ENCODE measurements around the gene GJC1. TPM values are rescaled to one million over a fixed set of nuclear protein-coding genes. Genes with fewer than 3 reads are reported as not detected.

Gene GJC1
- total RNA-seq, 4 donors from 2014 or later = 7.4 to 32.3 (median 14.5) TPM

DNA sequence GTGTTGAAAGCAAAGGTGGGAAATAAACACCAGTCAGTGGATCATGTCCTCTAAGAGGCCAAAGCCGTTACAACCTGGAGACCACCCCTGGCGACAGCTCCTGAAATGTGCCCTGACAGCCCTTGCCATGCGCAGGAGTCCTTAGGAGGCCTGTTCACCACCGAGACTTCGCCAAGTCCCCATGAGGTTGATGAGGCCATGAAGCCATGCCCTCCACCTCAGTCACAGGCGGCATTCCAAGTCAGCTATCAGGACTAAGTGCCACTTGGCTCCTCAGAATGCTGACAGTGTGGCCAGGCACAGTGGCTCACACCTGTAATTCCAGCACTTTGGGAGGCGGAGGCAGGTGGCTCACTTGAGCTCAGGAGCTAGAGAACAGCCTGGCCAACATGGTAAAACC lies 44.2 kb downstream of the GJC1 start:
- no peak for DNase-seq (ENCODE audit: low spot score)
- TF ChIP-seq, protein P1, sequence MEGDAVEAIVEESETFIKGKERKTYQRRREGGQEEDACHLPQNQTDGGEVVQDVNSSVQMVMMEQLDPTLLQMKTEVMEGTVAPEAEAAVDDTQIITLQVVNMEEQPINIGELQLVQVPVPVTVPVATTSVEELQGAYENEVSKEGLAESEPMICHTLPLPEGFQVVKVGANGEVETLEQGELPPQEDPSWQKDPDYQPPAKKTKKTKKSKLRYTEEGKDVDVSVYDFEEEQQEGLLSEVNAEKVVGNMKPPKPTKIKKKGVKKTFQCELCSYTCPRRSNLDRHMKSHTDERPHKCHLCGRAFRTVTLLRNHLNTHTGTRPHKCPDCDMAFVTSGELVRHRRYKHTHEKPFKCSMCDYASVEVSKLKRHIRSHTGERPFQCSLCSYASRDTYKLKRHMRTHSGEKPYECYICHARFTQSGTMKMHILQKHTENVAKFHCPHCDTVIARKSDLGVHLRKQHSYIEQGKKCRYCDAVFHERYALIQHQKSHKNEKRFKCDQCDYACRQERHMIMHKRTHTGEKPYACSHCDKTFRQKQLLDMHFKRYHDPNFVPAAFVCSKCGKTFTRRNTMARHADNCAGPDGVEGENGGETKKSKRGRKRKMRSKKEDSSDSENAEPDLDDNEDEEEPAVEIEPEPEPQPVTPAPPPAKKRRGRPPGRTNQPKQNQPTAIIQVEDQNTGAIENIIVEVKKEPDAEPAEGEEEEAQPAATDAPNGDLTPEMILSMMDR (IDR thresholded peaks at IDR 0.05) = no peak
- no peak for ATAC-seq (ENCODE audit: low FRiP score)

DNA sequence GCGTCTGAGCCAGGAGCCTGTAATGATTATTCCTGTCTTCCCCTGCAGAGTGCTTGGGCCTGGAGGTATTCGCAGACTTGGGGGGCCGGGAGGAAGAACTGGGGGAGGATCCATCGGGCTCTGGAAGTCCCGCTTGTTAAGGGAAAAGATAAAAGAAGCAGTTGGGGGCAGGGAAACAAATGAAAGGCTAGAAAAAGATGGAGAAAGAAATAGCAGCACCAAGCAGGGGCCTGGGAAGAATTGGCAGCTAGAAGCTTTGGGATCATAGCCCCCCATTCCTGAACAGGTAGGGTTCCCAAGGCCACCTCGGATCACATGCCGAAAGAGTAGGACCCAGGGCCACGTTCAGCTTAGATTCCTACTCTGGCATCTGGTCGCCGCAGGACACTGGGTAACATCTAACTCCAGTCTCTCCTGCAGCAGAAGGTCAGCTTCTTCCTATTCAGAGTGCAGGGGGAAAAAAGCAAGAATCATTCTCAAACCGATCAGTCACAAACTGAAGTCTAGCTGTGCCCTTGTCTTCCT lies 47.7 kb downstream of the GJC1 start:
- TF ChIP-seq, protein P1 (IDR thresholded peaks at IDR 0.05) = no peak
- ATAC-seq (ENCODE audit: low FRiP score) = no peak
- no peak for DNase-seq (ENCODE audit: low spot score)

DNA sequence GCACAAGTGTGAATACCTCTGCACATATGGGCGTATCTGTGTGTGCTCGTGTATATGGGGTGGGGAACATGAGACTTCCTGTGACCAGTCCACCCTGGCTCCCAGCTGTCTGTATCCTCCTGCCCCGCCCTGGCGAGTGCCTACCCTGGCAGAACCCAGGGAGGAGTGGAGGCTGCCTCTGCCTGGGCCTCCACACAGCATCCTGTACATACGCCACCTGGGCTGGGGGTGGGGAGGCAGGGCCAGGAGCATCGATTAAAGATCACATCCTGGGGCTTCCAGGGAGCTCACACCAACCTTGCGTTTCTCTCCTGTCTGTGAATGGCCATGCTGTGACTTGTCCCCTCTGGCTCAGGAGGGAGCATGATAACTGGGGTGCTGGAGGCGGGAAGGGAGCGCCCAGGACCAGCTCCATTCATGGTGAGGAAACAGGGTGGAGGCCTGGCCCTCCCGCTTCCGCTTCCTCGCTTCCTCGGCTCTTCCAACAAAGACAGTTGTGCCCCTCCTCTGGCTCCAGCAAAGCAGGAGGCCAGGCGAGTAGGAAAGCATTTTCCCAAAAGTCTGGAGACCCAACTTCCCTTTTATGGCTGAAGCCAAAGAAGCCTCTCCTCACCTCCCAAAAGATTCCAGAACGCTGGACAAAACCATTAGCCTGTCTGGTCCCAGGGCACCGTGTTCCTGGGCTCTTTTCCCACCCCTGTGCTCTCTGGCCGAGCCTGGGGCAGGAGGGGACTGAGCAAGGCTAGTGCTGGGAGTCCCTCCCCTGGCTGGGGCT lies 48.3 kb downstream of the GJC1 start:
- ATAC-seq (ENCODE audit: low FRiP score) (no peak), DNase-seq (ENCODE audit: low spot score) (no peak)
- TF ChIP-seq, protein P1 (IDR thresholded peaks at IDR 0.05) = no peak

DNA sequence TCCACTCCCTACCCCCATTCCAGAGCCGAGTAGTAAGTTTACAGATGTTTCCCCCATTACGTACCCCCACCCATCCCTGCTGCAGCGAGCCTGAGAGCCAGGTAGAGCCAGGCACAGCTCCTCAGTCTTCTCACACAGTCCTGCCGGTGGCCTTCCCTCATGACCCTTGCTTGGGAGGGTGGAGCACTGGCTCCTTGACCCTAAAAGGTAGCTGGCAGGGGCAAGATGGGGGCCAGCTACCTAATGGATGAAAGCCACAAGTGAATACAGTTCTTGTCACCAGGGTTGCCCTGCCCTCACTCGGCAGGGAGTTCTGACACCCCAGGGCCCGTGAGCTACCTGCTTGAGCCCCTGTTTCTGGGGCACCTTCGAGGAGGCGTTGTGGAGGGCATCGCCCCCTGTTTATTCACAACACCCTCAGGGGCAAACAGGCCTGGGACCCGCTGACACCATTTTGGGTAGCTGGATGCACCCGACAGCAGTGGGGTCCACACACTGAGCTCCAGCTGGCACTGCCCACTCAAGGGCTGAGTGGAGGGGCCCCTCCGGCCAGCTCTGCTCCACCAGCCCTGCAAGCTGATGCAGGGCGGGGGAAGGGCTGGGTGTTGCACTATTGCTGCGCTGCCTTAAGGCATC lies 49.1 kb downstream of the GJC1 start:
- TF ChIP-seq, protein P1 (IDR thresholded peaks at IDR 0.05) = no peak
- DNase-seq (ENCODE audit: low spot score) = no peak
- no peak for ATAC-seq (ENCODE audit: low FRiP score)

DNA sequence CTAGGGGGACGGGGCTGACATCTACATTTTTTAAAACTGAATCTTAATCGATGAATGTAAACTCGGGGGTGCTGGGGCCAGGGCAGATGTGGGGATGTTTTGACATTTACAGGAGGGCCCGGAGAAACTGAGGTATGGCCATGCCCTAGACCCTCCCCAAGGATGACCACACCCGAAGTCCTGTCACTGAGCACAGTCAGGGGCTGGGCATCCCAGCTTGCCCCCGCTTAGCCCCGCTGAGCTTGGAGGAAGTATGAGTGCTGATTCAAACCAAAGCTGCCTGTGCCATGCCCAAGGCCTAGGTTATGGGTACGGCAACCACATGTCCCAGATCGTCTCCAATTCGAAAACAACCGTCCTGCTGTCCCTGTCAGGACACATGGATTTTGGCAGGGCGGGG lies 49.9 kb downstream of the GJC1 start:
- no peak for DNase-seq (ENCODE audit: low spot score)
- TF ChIP-seq, protein P1 (IDR thresholded peaks at IDR 0.05) = no peak
- no peak for ATAC-seq (ENCODE audit: low FRiP score)

DNA sequence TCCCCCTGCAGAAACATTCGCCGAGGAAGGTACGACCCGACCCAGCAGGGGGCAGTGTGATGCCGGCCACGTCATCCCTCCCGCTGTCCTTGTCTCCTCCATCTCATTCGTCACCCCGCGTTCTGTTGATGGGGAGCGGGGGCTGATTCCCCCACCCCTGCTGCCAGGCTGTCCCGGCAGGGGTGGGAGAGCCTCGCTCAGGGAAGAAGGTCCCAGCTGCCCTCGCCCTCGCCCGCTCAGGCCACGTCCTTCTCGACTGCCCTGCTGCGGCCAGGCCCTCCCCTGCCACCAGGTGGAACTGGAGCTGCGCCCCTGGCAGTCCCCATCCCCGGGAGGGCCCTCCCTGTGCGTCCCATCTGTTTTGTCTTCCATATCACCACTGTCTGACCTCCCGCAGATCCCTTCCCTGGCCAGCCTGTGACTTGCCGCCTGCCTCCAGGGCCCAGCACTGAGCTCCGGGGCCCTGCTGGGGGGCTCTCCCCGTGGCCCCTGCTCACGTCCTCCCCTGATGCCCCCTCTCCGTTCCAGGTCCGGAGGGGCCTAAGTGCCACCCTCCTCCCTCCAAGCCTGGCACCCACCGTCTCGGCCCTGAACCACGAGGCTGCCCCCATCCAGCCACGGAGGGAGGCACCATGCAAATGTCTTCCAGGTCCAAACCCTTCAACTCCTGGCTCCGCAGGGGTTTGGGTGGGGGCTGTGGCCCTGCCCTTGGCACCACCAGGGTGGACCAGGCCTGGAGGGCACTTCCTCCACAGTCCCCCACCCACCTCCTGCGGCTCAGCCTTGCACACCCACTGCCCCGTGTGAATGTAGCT lies 50.7 kb downstream of the GJC1 start:
- DNase-seq (ENCODE audit: low spot score) (peak; percentile 58), ATAC-seq (ENCODE audit: low FRiP score) (peak; percentile 36)
- TF ChIP-seq, protein P1 (IDR thresholded peaks at IDR 0.05) = peak in 1 of 3 donors; percentile 40
